Ovary (tissue), 9 donors: ENCODE results near the gene TGFB1I1. TPM values are rescaled to one million over a fixed set of nuclear protein-coding genes. Genes with fewer than 3 reads are reported as not detected.

Experiments used
- DNase-seq, 5 donors: peaks; one replicate each; pipeline ENCODE4 v3.0.0-alpha.2; 2019 to 2020
- H3K27ac ChIP-seq, 2 donors: fragments of 200-600 bp; one replicate each; pipeline versions ENCODE4 v1.5.1 to v1.8.0; 2019 to 2022
- H3K27me3 ChIP-seq: fragments of 200-600 bp; one replicate; pipeline ENCODE4 v1.8.0; 2022
- H3K36me3 ChIP-seq: fragments of 200-600 bp; sonication (generic); one replicate; pipeline ENCODE4 v1.5.1; 2019
- H3K4me1 ChIP-seq: one replicate; pipeline ENCODE4 v1.8.1; 2013; ENCODE audit warnings: mild to moderate bottlenecking, moderate library complexity; ENCODE audit not compliant: insufficient read depth
- H3K4me3 ChIP-seq: fragments of 200-600 bp; sonication (generic); one replicate; pipeline ENCODE4 v1.5.1; 2017
- H3K9me3 ChIP-seq, 2 donors: fragments of 200-600 bp in 1 of 2; sonication (generic) in 1 of 2; one replicate each; pipeline versions ENCODE4 v1.5.1 to v1.8.1; 2013 to 2019; ENCODE audit warnings: mild to moderate bottlenecking in 1 of 2, moderate library complexity in 1 of 2
- EP300 ChIP-seq: sonication (generic); formaldehyde crosslinking; IDR thresholded peaks from one replicate; pipeline ENCODE4 v1.6.1; 2017; ENCODE audit warnings: antibody characterized with exemption
- POLR2A ChIP-seq: fragments of 450-650 bp; IDR thresholded peaks from one replicate; pipeline ENCODE4 v1.6.1; 2017; ENCODE audit warnings: antibody characterized with exemption, mild to moderate bottlenecking, moderate library complexity
- WGBS, 3 donors: extraction: QIAGEN DNeasy Blood & Tissue Kit in 1 of 3; methylation state at CpG; one replicate each; pipeline versions ENCODE4 v1.1.5 to v1.1.7; 2013 to 2017; 5-methylcytosine and 5-hydroxymethylcytosine counted together
- intact Hi-C, 4 donors: fragments of 100-400 bp; cut with DNase I; formaldehyde crosslinking; loops; one replicate each; pipeline versions ENCODE4 v1.11.0 to v1.15.1; 2022 to 2023
- polyA plus RNA-seq, 2 donors: library from polyadenylated mRNA; stranded (reverse); fragments of 200-250 nt in 1 of 2; fragments of 350-450 nt in 1 of 2; fragmentation: Illumina TruSeq in 1 of 2; extraction: RNeasy Lipid Tissue Mini Kit (QIAGEN cat#74804) in 1 of 2; gene quantifications; one replicate each; pipeline ENCODE4 v1.2.3, GENCODE V29; 2013 to 2014
- total RNA-seq, 7 donors: library from RNA; depleted of rRNA in 2 of 7; stranded (reverse); fragments of >200 nt in 2 of 7; fragmentation: NEBNext Ultra II Directional in 3 of 7; extraction: Animal tissue kit (Norgen Biotek cat#: 25700) in 3 of 7; gene quantifications; one replicate each; pipeline versions ENCODE4 v1.1.0 to v1.2.4, GENCODE V29; 2016 to 2023
- TF ChIP-seq, protein P1 (sequence below), 3 donors: fragments of 450-650 bp in 2 of 3; fragments of 200-600 bp in 1 of 3; IDR thresholded peaks; one replicate each; pipeline versions ENCODE4 v1.5.1 to v1.8.0; 2016 to 2022; ENCODE audit warnings: antibody characterized with exemption in 3 of 3, mild to moderate bottlenecking in 1 of 3
- donor health status: DM: no; HTN: no; CAD: no; lungs with moderate emphysema.
- donor health status: DM: no; HTN: no; CAD: no.
- donor health status: Bipolar disorder and iron deficiency.
- donor health status: DM: yes; HTN: yes; CAD: no.
- donor health status: DM: no; HTN: no; CAD: no.
- donor health status: DM: yes; HTN: yes; CAD: no.

The TGFB1I1 gene
- total and polyA plus RNA-seq, 9 donors: 38.0 to 216 (median 124) TPM

DNA sequence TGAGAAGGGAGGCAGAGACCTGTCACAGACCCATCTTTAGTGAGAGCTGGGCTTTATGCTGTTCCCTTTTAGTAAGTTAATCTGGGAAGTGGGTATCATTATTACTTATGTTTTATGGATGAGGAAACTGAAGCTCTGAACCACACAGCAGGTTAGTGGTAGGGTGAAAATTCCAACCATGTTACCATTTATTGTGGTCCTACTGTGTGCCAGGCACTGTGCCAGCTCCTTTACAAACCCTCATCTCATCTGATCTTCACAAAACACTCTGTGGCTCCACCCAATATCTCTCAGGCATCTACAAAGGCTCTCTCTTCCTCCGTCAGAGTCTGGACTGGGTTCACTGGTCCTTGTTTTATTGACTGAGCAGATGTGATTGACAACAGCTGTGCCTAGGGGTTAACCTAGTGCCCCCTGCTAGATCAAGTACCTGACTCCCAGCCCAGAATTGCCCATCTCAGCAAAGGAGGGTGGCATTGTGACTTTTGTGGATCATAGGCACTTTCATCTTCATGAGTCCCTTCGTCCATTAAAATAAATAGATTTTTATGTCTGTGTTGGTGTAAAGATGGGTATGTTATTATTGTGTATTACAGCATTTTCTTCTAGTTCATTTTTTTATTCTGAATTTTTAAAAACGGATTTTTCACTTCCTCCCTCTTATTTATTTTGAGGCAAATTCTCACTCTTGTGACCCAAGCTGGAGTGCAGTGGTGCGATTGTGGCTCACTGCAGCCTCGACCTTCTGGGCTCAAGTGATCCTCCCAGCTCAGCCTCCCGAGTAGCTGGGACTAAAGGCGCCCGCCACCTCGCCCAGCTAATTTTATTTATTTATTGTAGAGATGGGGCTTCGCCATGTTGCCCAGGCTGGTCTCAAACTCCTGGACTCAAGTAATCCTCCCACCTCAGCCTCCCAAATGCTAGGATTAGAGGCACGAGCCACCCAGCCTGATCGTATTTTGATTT is 3.1 kb downstream of the TGFB1I1 start:
- TF ChIP-seq POLR2A (no peak), EP300 (no peak)
- TF ChIP-seq, protein P1, sequence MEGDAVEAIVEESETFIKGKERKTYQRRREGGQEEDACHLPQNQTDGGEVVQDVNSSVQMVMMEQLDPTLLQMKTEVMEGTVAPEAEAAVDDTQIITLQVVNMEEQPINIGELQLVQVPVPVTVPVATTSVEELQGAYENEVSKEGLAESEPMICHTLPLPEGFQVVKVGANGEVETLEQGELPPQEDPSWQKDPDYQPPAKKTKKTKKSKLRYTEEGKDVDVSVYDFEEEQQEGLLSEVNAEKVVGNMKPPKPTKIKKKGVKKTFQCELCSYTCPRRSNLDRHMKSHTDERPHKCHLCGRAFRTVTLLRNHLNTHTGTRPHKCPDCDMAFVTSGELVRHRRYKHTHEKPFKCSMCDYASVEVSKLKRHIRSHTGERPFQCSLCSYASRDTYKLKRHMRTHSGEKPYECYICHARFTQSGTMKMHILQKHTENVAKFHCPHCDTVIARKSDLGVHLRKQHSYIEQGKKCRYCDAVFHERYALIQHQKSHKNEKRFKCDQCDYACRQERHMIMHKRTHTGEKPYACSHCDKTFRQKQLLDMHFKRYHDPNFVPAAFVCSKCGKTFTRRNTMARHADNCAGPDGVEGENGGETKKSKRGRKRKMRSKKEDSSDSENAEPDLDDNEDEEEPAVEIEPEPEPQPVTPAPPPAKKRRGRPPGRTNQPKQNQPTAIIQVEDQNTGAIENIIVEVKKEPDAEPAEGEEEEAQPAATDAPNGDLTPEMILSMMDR (IDR thresholded peaks at IDR 0.05): no peak
- Histone ChIP-seq H3K9me3 (no peaks in the 10 kb centered on the region), H3K4me1 (peaks cover 6% of the 10 kb centered on the region), H3K4me3 (no peak overlapping the region), H3K27me3 (no peaks in the 10 kb centered on the region), H3K27ac (no peak overlapping the region), H3K36me3 (no peaks in the 10 kb centered on the region)
- intact Hi-C loops: no loop called here
- no peak for DNase-seq
- 87 to 89% (median 88%) methylated on average over 12 of the region's 12 CpGs for WGBS, 3 donors

DNA sequence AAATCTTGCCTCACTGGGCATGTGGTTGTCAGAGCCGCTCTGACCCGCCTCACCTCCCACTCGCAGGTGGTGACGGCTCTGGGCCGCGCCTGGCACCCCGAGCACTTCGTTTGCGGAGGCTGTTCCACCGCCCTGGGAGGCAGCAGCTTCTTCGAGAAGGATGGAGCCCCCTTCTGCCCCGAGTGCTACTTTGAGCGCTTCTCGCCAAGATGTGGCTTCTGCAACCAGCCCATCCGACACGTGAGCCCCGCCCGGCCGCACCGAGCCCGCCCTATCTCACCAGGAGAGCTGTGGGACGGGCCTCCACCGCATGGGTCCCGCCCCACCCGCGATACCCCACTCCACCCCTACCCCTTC is 4.0 kb downstream of the TGFB1I1 start:
- H3K9me3 ChIP-seq: no peaks in the 10 kb centered on the region
- H3K27ac ChIP-seq: no peak overlapping the region
- TF ChIP-seq, protein P1 (IDR thresholded peaks at IDR 0.05): no peak
- no peak for TF ChIP-seq POLR2A
- no peaks in the 10 kb centered on the region for H3K27me3 ChIP-seq
- no peak overlapping the region for H3K4me3 ChIP-seq
- intact Hi-C loops: no loop called here
- no peaks in the 10 kb centered on the region for H3K36me3 ChIP-seq
- no peak for DNase-seq
- 84 to 90% (median 88%) methylated on average over 26 of the region's 26 CpGs for WGBS, 3 donors
- peaks cover 6% of the 10 kb centered on the region for H3K4me1 ChIP-seq

DNA sequence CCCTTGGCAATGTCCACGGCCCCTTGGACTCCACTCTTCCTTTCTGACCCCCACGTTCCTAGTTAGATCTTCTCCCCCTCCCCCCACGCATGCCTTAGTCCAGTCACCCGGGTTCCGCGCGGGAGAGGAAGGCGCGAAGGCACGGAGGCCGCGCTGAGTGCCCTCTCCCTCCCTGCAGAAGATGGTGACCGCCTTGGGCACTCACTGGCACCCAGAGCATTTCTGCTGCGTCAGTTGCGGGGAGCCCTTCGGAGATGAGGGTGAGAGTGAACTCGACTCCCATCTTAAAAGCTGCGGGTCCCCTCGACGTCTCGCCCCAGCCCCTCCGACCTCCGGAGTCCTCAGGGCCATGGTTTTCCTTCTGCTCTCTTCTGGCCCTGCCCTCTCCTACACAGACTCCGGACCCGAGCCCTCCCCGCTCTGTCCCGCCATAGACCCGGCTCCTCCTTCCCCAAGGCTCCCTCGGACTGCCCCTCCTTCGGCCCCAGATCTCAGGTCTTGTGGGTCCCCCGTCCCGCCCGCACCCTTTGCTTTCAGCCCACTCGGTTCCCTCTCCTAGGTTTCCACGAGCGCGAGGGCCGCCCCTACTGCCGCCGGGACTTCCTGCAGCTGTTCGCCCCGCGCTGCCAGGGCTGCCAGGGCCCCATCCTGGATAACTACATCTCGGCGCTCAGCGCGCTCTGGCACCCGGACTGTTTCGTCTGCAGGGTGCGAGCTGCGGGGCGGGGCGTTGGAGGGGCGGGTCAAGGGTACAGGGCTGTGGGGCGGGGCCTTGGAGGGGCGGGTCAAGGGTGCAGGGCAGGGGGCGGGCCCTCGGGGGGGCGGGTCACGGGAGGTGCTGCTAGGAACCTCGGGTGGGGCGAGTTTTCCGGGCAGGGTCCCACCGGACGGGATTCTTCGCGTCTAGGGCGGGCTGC is 4.6 kb downstream of the TGFB1I1 start:
- TF ChIP-seq, protein P1 (IDR thresholded peaks at IDR 0.05): no peak
- TF ChIP-seq POLR2A: no peak
- no peak for TF ChIP-seq EP300
- Histone ChIP-seq H3K27me3 (no peaks in the 10 kb centered on the region), H3K4me1 (peaks cover under 1% of the 10 kb centered on the region), H3K27ac (no peak overlapping the region), H3K36me3 (no peaks in the 10 kb centered on the region), H3K4me3 (no peak overlapping the region), H3K9me3 (no peaks in the 10 kb centered on the region)
- 75 to 78% (median 75%) methylated on average over 68 of the region's 68 CpGs for WGBS, 3 donors
- DNase-seq: peak in 1 of 5 donors; percentile 32
- intact Hi-C loops: no loop called here
